NCI-H1436 (cell line): ENCODE data around the gene SLC3A2.

Experiments used
- DNase-seq: peaks from one replicate; lab custom pipeline; 2025; lab: John Stamatoyannopoulos, UW

The SLC3A2 gene

GRCh38 chr11:62910141-62910882 is 29.6 kb downstream of the SLC3A2 start:
- DNase-seq: no peak

- no peak for DNase-seq
Measured at GRCh38 chr11:62911137-62912130, 30.7 kb downstream of the SLC3A2 start.

DNA sequence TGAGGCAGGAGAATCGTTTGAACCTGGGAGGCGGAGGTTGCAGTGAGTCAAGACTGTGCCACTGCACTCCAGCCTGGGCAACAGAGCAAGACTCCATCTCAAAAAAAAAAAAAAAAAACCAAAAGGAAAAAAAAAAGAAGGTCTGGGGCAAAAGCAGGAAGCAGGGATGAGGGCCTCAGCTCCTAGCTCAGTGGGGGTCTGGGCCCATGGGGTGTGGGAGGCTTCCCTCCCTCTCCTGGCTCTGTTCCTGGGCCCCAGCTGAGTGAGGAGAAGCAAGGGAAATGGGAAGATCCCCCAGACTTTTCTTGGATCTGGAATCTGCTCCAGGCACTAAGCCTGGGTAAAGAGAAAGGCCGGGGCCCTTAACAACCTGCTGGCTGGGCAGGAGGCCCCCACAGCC is 31.6 kb downstream of the SLC3A2 start:
- no peak for DNase-seq

DNA sequence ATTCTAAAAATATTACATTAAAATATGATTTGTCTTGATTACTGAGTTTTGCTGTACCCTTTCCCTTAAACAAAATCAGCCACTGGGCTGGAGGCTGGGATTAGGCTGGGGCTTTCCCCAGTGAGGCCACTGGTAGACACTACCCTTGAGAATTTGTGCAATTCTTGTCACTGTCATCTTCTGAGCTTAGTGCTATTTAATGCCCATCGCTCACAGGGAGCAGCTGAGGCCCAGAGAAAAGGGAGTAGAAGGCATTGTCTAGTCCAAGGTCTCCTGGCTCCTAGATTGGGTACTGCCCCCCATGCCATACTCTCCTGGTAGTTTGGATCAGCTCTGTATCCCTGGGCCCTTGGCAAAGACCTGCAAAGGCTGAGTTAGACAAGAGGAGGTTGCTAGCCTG is 33.7 kb downstream of the SLC3A2 start:
- no peak for DNase-seq

DNA sequence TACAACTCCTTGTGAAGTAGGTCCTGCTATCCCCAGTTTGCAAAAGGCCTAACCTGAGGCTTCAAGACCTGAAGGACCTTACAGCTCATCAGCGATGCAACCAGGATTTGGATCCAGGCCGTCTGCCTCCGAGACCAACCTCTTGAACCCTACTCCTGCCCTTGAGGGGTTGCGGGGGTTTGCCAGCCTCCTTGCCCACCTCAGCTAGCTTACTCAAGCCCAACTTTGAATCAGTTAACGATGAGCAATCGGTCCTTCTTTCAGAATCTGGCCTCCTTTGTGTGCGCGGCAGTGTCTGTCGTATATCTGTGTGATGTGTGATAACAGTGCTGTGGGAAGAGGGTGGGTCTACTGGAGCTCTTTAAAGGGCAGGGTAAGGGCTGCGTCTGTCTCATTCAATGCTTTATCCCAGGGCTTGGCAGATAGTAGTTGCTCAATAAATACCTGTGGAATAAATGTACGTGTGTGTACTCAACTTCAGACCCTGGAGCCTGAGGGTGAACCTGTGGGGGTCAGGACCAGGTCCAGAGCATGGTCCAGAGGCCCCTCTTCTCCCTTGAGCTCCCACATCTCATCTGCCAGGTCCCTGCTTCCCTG is 37.3 kb downstream of the SLC3A2 start:
- no peak for DNase-seq

DNA sequence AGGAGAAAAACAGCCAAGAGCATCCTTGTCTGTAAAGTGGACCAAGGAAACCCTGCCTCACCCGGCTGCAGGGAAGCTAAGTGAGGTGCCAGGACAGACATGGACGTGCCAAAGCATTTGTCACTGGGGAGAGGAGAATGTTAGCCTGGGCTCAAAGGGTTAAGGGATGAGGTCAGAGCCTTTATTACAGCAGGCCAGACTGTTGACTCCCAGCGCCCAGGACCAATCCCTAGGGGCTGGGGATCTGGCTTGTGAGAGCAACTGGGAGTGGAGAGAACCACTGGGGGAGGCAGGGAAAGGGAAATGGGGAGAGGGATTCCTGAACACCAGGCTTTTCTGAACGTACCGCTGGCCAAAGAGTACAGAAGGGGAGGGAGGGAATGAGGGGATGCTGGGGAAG is 37.8 kb downstream of the SLC3A2 start:
- DNase-seq: no peak

- no peak for DNase-seq
Measured at GRCh38 chr11:62919476-62919875, 38.8 kb downstream of the SLC3A2 start.

- DNase-seq: no peak
Measured at GRCh38 chr11:62919898-62920640, 39.4 kb downstream of the SLC3A2 start.

GRCh38 chr11:62921201-62921572 is 40.5 kb downstream of the SLC3A2 start, which contains the start of gene CHRM1:
CHRM1 (minus strand) TSS chr11:62921363; CDS start chr11:62911100, 10,263 bp downstream.
- DNase-seq: peak; percentile 14

- DNase-seq: no peak
Measured at GRCh38 chr11:62921573-62922188, 41.0 kb downstream of the SLC3A2 start.

DNA sequence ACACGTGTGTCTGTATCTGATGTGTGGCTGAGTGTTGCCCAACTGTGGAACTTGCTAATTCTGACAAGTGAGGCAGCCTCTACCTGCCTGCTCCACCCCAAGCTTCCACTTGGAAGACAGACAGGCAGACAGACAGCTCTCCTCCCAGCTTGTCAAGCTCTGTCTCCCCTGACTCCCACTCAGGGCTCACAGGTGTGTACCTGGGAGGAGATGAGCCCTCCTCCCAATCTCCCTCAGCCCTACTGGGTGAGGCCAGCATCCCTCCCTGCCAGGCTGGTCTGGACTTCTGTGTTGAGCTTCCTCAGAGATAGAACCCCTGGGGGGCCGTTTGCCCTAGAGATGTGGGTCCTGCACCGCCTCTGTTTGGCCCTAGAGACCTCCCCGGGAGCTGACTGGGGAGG is 41.5 kb downstream of the SLC3A2 start:
- no peak for DNase-seq

GRCh38 chr11:62922653-62923431 is 42.1 kb downstream of the SLC3A2 start:
- DNase-seq: no peak

DNA sequence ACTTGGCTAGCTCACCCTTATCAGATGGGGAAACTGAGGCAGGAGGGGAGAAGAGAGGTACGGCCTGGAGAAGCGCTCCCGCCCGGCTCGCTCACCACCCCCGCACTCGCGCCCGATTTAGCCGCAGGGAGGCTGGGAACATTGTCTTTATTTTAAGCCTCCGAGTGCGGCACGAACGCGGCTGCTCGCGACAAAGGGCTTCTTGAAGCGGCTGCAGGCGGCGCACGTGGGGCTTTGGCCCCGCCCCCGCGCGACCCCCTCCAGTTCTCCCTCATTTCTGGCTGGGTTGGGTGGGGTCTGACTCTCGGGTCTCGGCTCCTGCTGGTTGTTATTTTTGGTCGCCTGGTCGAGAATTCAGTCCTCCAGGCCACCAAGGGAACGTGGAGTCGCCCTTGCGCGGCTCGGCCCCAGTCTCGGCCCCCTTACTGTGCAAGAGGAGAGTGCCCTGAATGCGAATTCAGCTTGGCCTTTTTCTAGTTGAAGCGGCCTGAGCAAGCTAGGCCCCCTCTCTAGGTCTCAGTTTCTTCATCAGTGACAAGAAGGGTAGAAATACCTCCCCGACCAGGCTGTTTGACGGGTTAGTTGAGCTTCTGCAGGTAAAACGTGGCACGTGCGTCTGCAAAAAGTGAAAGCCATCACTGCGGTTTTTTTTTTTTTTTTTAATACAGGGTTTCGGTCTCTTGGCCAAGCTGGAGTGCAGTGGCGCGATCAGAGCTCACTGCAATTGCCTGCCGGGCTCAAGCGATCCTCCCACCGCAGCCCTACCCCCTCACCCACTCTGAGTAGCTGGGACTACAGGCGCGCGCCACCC is 43.1 kb downstream of the SLC3A2 start:
- DNase-seq: no peak

- DNase-seq: no peak
Measured at GRCh38 chr11:62925308-62925707, 44.6 kb downstream of the SLC3A2 start.

DNA sequence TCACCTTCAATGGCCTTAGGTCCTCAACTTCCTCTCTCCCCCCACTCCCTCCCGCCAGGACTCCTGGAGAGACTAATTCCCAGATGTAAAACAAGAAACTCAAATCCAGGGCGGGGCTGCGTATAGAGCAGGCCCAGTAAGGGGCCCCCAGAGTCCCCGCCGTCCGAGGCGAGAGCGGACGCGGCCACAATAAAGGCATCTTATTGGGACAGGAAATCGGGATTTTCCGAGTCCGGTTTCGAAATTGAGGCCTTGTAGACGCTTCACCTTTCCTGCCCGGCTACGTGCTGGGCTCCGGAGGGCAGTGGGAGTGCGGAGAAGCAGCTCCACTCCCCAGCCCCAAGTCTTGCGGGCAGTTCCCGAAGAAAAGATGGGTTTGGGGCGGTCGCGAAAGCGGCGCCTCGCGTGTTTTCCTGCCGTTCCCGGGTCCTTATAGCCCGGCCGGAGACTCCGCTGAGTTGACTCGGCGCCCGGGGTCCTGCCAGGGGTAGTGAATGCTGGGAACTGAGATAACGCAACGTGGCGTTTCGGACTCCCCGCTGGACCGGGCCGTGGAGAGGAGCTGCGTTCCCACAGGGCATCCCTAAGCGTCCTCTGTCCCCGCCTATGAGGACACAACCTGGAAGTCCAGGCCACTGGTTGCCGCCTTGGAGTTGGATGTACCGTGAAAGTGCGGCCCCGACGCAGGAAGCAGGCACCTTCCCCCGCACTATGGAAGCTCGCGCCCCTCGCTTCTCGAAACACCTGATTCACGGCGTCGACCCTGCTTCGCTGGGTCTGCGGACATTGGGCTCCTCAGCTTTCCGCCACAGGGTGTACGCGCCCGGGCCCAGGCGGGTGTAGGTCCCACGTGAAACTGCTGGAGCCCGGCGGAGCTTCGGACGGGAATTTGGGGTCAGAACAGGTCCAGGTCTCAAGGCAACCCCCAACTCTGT is 45.3 kb downstream of the SLC3A2 start:
- DNase-seq: no peak

- no peak for DNase-seq
Measured at GRCh38 chr11:62926680-62927455, 46.2 kb downstream of the SLC3A2 start.

- DNase-seq: no peak
Measured at GRCh38 chr11:62928011-62928410, 47.3 kb downstream of the SLC3A2 start.

- DNase-seq: no peak
Measured at GRCh38 chr11:62930157-62930556, 49.5 kb downstream of the SLC3A2 start.
